Uterus (tissue), 4 donors: ENCODE data around the gene PRKN. TPM values are rescaled to one million over a fixed set of nuclear protein-coding genes. Genes with fewer than 3 reads are reported as not detected.

Experiments
- DNase-seq, 2 donors: peaks; one replicate each; pipeline ENCODE4 v3.0.0-alpha.2; 2019 to 2020
- H3K27ac ChIP-seq, 2 donors: fragments of 200-600 bp; sonication (generic); 1 replicate in 1 of 2; 2 replicates in 1 of 2; pipeline ENCODE4 v1.5.1; 2016 to 2018
- H3K27me3 ChIP-seq, 2 donors: fragments of 200-600 bp; sonication (generic); one replicate each; pipeline ENCODE4 v1.5.1; 2018 to 2019; ENCODE audit warnings: control low read depth in 1 of 2
- H3K36me3 ChIP-seq, 2 donors: fragments of 200-600 bp; sonication (generic); one replicate each; pipeline ENCODE4 v1.5.1; 2019; ENCODE audit warnings: control low read depth in 1 of 2
- H3K4me1 ChIP-seq, 2 donors: fragments of 200-600 bp; sonication (generic); one replicate each; pipeline ENCODE4 v1.5.1; 2018 to 2019; ENCODE audit warnings: control low read depth in 1 of 2
- H3K4me3 ChIP-seq, 2 donors: fragments of 200-600 bp; sonication (generic); 1 replicate in 1 of 2; 2 replicates in 1 of 2; pipeline ENCODE4 v1.5.1; 2018 to 2019; ENCODE audit warnings: mild to moderate bottlenecking in 1 of 2
- H3K9me3 ChIP-seq, 2 donors: fragments of 200-600 bp; sonication (generic); one replicate each; pipeline ENCODE4 v1.5.1; 2019; ENCODE audit warnings: control low read depth in 1 of 2
- POLR2A ChIP-seq, 2 donors: fragments of 450-650 bp; IDR thresholded peaks; one replicate each; pipeline ENCODE4 v1.6.1; 2016; ENCODE audit warnings: antibody characterized with exemption in 2 of 2, mild to moderate bottlenecking in 1 of 2, moderate library complexity in 1 of 2
- intact Hi-C: fragments of 100-400 bp; cut with DNase I; formaldehyde crosslinking; loops from one replicate; pipeline ENCODE4 v1.15.1; 2023; ENCODE audit warnings: low total_unique reads
- total RNA-seq, 4 donors: library from RNA; depleted of rRNA in 3 of 4; stranded (reverse); fragments of >200 nt in 3 of 4; gene quantifications; one replicate each; pipeline versions ENCODE4 v1.1.0 to v1.2.4, GENCODE V29; 2014 to 2023
- TF ChIP-seq, protein P1 (sequence below), 4 experiments: fragments of 200-600 bp in 2 of 4; fragments of 450-650 bp in 2 of 4; sonication (generic) in 2 of 4; IDR thresholded peaks; one replicate each; pipeline ENCODE4 v1.5.1; 2016 to 2019; ENCODE audit warnings: antibody characterized with exemption in 4 of 4, mild to moderate bottlenecking in 2 of 4, moderate library complexity in 1 of 4
- donor health status: DM: yes; HTN: yes; CAD: no.

The PRKN gene
- total RNA-seq, 4 donors from 2014 or later = 10.2 to 21.3 (median 13.1) TPM

DNA sequence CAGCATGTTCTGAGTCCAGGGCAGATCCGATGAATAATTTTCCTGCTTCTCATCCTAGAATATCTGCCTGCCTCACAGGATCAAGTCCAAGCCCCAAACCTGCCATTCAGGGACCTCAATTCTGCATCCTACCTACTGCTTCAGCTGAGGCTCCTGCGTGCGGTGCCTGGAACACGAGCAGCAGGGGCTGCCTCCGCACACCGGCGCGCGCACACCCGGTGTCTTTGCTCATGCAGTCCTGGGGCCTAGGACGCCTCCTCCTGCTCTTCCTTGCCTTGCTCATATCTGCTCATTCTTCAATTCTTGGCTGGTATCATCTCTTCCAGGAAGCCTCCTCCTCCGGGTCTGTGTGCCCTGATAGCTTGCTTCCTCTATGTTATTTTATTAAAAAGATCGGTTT, 1372.6 kb downstream of the PRKN start:
- Histone ChIP-seq H3K9me3 (no peaks in the 10 kb centered on the region), H3K4me1 (no peaks in the 10 kb centered on the region), H3K27me3 (no peaks in the 10 kb centered on the region), H3K27ac (no peak overlapping the region), H3K4me3 (no peak overlapping the region), H3K36me3 (no peaks in the 10 kb centered on the region)
- DNase-seq = no peak
- intact Hi-C loops = no loop called here
- TF ChIP-seq, protein P1, sequence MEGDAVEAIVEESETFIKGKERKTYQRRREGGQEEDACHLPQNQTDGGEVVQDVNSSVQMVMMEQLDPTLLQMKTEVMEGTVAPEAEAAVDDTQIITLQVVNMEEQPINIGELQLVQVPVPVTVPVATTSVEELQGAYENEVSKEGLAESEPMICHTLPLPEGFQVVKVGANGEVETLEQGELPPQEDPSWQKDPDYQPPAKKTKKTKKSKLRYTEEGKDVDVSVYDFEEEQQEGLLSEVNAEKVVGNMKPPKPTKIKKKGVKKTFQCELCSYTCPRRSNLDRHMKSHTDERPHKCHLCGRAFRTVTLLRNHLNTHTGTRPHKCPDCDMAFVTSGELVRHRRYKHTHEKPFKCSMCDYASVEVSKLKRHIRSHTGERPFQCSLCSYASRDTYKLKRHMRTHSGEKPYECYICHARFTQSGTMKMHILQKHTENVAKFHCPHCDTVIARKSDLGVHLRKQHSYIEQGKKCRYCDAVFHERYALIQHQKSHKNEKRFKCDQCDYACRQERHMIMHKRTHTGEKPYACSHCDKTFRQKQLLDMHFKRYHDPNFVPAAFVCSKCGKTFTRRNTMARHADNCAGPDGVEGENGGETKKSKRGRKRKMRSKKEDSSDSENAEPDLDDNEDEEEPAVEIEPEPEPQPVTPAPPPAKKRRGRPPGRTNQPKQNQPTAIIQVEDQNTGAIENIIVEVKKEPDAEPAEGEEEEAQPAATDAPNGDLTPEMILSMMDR (IDR thresholded peaks at IDR 0.05) = no peak
- no peak for TF ChIP-seq POLR2A (IDR thresholded peaks at IDR 0.05)

DNA sequence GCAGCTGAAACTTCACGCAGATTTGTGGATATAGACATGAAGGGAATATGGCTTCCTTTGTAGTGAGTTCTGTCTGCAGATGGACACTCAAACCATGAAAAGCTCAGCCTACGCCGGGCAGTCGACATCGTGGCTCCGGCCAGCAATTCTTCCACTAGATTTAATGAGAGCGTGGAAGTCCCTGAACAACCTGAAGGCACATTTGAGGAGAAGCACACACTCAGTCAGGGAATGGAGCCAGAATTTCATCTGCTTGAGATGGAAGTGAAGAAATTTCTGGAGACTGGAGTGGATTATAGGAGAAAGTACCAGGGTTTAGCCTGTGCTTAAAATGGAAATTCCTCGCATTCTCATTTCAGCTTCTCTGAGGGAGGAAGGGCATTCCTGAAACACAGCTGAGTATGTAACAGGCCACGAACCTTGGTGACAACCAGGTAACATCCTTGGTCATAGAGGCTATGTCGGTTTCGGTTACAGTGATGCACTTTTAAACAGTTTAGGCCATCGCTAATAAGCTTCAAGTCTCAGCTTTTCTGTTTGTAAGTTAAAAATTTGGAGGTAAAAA, 1373.2 kb downstream of the PRKN start:
- H3K9me3 ChIP-seq = no peaks in the 10 kb centered on the region
- intact Hi-C loops = no loop called here
- TF ChIP-seq POLR2A (IDR thresholded peaks at IDR 0.05) = no peak
- TF ChIP-seq, protein P1 (IDR thresholded peaks at IDR 0.05) = no peak
- DNase-seq = no peak
- no peaks in the 10 kb centered on the region for H3K4me1 ChIP-seq
- H3K27ac ChIP-seq = no peak overlapping the region
- no peak overlapping the region for H3K4me3 ChIP-seq
- H3K27me3 ChIP-seq = no peaks in the 10 kb centered on the region
- H3K36me3 ChIP-seq = no peaks in the 10 kb centered on the region

DNA sequence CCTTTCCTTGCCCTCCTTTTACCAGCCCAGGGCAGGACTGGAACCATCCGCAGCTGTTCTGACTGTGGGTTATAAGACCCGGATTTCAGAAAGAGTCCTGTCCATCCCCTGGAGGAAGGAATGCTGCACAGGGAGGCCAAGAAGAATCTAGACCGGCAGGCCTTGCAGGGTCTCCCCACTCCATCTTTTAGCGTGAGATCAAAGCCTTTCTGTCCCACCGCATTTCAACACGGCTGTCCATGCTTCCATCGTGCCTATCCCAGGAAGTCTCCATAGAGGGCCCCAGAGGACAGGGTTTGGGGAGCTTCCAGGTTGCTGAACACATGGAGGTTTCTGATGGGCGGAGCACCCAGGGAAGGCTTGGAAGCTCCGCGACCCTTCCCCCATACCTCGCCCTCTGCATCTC, 1374.4 kb downstream of the PRKN start:
- no peaks in the 10 kb centered on the region for H3K27me3 ChIP-seq
- no peaks in the 10 kb centered on the region for H3K9me3 ChIP-seq
- no peaks in the 10 kb centered on the region for H3K36me3 ChIP-seq
- H3K4me1 ChIP-seq = no peaks in the 10 kb centered on the region
- H3K27ac ChIP-seq = no peak overlapping the region
- H3K4me3 ChIP-seq = no peak overlapping the region
- intact Hi-C loops = no loop called here
- no peak for DNase-seq
- TF ChIP-seq, protein P1 (IDR thresholded peaks at IDR 0.05) = no peak
- no peak for TF ChIP-seq POLR2A (IDR thresholded peaks at IDR 0.05)

DNA sequence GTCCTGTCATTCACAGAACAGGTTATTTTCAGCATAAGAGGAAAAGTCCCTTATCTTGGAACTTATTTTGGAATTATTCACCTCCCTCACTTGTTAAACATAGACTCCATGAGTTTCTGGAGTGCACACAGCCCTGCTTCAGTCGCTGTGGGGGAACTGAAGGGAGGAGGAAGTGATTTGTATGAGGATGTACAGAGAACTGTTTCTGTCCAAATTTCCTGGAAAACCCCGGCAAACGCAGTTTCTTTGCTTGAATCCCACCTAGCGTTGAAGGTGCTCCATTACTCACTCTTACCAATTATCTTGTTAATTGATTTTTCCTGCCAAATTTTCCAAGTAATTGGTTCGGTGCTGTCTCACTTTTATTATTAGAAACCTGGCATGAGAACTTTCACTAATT, 1375.7 kb downstream of the PRKN start:
- no peak for DNase-seq

DNA sequence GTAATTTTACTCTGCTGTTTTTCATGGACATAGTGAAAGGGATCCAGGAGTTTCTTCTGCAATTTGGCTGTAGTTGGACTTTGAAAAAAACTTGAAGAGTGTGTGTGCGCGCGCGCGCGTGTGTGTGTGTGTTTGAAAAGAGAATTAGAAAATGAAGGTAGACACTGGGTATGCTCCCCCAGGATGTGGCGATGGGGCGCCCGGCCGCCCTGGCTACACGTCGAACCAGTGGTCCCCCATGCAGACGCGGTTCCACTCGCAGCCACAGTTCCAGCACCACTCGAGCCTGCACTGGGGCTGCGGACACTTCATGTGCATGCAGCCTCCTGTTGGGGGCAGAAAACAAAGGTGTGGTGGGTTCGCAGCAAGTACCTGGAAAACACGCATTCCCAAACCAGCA, 1377.7 kb downstream of the PRKN start:
- no peak for DNase-seq
- intact Hi-C loops = no loop called here
- Histone ChIP-seq H3K4me1 (no peaks in the 10 kb centered on the region), H3K27me3 (no peaks in the 10 kb centered on the region), H3K9me3 (no peaks in the 10 kb centered on the region), H3K27ac (no peak overlapping the region), H3K4me3 (no peak overlapping the region), H3K36me3 (no peaks in the 10 kb centered on the region)
- TF ChIP-seq, protein P1 (IDR thresholded peaks at IDR 0.05) = no peak
- no peak for TF ChIP-seq POLR2A (IDR thresholded peaks at IDR 0.05)

More for the DNA sequence above, 1375.7 kb downstream of the PRKN start:
- H3K27ac ChIP-seq = no peak overlapping the region
- intact Hi-C loops = no loop called here
- H3K4me3 ChIP-seq = no peak overlapping the region
- H3K27me3 ChIP-seq = no peaks in the 10 kb centered on the region
- H3K9me3 ChIP-seq = no peaks in the 10 kb centered on the region
- H3K4me1 ChIP-seq = no peaks in the 10 kb centered on the region
- no peaks in the 10 kb centered on the region for H3K36me3 ChIP-seq
- no peak for TF ChIP-seq POLR2A (IDR thresholded peaks at IDR 0.05)
- TF ChIP-seq, protein P1 (IDR thresholded peaks at IDR 0.05) = no peak
